Endothelial cell of umbilical vein (primary cell): ENCODE measurements around the gene CLCN5. TPM values are rescaled to one million over a fixed set of nuclear protein-coding genes. Genes with fewer than 3 reads are reported as not detected.

Experiments used
- BruUV-seq: library from RNA; stranded (reverse); fragments of 400-500 nt; replicated peaks from 2 replicates; lab custom pipeline; 2021; lab: Mats Ljungman, UMichigan
- CTCF ChIA-PET: fragments of 300-600, 350-600 bp; sonication (Branson Sonifier 250); formaldehyde crosslinking; loops from one replicate; lab custom pipeline; 2021; ENCODE audit warnings: antibody characterized with exemption, inconsistent platforms; lab: Charles Lee
- POLR2A ChIA-PET: fragments of 300-600, 350-600 bp; sonication (Branson Sonifier 250); formaldehyde crosslinking; loops from one replicate; lab custom pipeline; 2021; ENCODE audit warnings: antibody characterized with exemption, inconsistent platforms; lab: Charles Lee
- DNase-seq: peaks from one replicate; pipeline ENCODE4 v3.0.0-alpha.2; 2011; ENCODE audit warnings: low read depth, low spot score
- FAIRE-seq: peaks from 2 replicates; lab custom pipeline; 2011; peaks lifted over from hg19 to GRCh38; lab: Jason Lieb, UNC
- H2AFZ ChIP-seq: 2 replicates; pipeline ENCODE4 v1.6.0; 2012; ENCODE audit warnings: low read depth, low read length, control low read depth, inconsistent platforms
- H3K27ac ChIP-seq: 2 replicates; pipeline ENCODE4 v1.5.1; 2011; ENCODE audit warnings: low read depth, mild to moderate bottlenecking, control low read depth, low read length, moderate library complexity; ENCODE audit not compliant: insufficient read depth
- H3K27me3 ChIP-seq, 2 experiments: 2 replicates each; pipeline versions ENCODE4 v1.6.0 to v1.6.1; 2011; ENCODE audit warnings: low read length in 2 of 2, mixed read lengths in 1 of 2; ENCODE audit not compliant: control insufficient read depth in 2 of 2, insufficient read depth in 2 of 2
- H3K36me3 ChIP-seq, 2 experiments: 2 replicates in 1 of 2; 3 replicates in 1 of 2; pipeline ENCODE4 v1.5.1; 2011; ENCODE audit warnings: low read length in 2 of 2, mild to moderate bottlenecking in 1 of 2, moderate library complexity in 1 of 2; ENCODE audit not compliant: control insufficient read depth in 2 of 2, insufficient read depth in 2 of 2; ENCODE audit errors: extremely low read depth in 1 of 2
- H3K4me1 ChIP-seq: 3 replicates; pipeline ENCODE4 v1.5.1; 2011; ENCODE audit warnings: mild to moderate bottlenecking, low read length; ENCODE audit not compliant: control insufficient read depth, insufficient read depth; ENCODE audit errors: extremely low read depth
- H3K4me2 ChIP-seq: 2 replicates; pipeline ENCODE4 v1.6.1; 2011; ENCODE audit warnings: low read length, control low read depth, mixed read lengths; ENCODE audit not compliant: insufficient read depth
- H3K4me3 ChIP-seq, 3 experiments: fragments of 200-600 bp in 1 of 3; sonication (generic), shearing (Covaris generic) in 1 of 3; replicated peaks in 1 of 3; 2 replicates each; pipeline ENCODE4 v1.5.1; 2011 to 2016; ENCODE audit warnings: control low read depth in 3 of 3, low read length in 3 of 3, mild to moderate bottlenecking in 2 of 3, inconsistent platforms in 1 of 3, low read depth in 1 of 3, moderate library complexity in 1 of 3; ENCODE audit not compliant: insufficient read depth in 1 of 3
- H3K79me2 ChIP-seq: 2 replicates; pipeline ENCODE4 v1.6.0; 2012; ENCODE audit warnings: low read length, inconsistent platforms; ENCODE audit not compliant: control insufficient read depth, insufficient read depth
- H3K9ac ChIP-seq: replicated peaks from 2 replicates; pipeline ENCODE3; 2011; ENCODE audit warnings: low read length, control low read depth; ENCODE audit not compliant: insufficient read depth; ENCODE audit errors: extremely low read depth
- H3K9me1 ChIP-seq: replicated peaks from 3 replicates; pipeline ENCODE4 v1.6.0; 2011; ENCODE audit warnings: mild to moderate bottlenecking, low read length; ENCODE audit not compliant: control insufficient read depth, insufficient read depth; ENCODE audit errors: extremely low read depth
- H3K9me3 ChIP-seq: replicated peaks from 2 replicates; pipeline ENCODE4 v1.5.1; 2012; ENCODE audit warnings: low read length, inconsistent platforms; ENCODE audit not compliant: control insufficient read depth, insufficient read depth
- H4K20me1 ChIP-seq: replicated peaks from 2 replicates; pipeline ENCODE3; 2011; ENCODE audit warnings: mild to moderate bottlenecking, low read length; ENCODE audit not compliant: control insufficient read depth, insufficient read depth; ENCODE audit errors: extremely low read depth
- CTCF ChIP-seq, 2 donors: IDR thresholded peaks; 1 replicate in 1 of 2; 2 replicates in 1 of 2; pipeline ENCODE4 v1.5.1; 2011; ENCODE audit warnings: low read length in 2 of 2, mild to moderate bottlenecking in 2 of 2, moderate library complexity in 2 of 2, control low read depth in 1 of 2, inconsistent platforms in 1 of 2, low read depth in 1 of 2; ENCODE audit not compliant: insufficient read depth in 1 of 2; ENCODE audit errors: extremely low read depth in 1 of 2
- EZH2 ChIP-seq: IDR thresholded peaks from 2 replicates; pipeline ENCODE4 v1.6.1; 2012; ENCODE audit warnings: borderline replicate concordance, low read depth, mild to moderate bottlenecking, moderate library complexity, low read length, inconsistent platforms; ENCODE audit not compliant: severe bottlenecking
- FOS ChIP-seq: IDR thresholded peaks from 2 replicates; pipeline ENCODE4 v1.6.1; 2011; ENCODE audit warnings: mild to moderate bottlenecking, low read length, moderate library complexity, borderline replicate concordance; ENCODE audit not compliant: insufficient read depth
- JUN ChIP-seq: IDR thresholded peaks from 2 replicates; pipeline ENCODE4 v1.6.1; 2011; ENCODE audit warnings: borderline replicate concordance, low read depth; ENCODE audit not compliant: insufficient read length, insufficient read depth
- MAX ChIP-seq: IDR thresholded peaks from 2 replicates; pipeline ENCODE4 v1.6.1; 2011; ENCODE audit not compliant: insufficient read depth, insufficient read length
- MYC ChIP-seq: IDR thresholded peaks from one replicate; pipeline ENCODE4 v1.6.1; 2011; ENCODE audit warnings: mild to moderate bottlenecking, low read depth, low read length
- POLR2A ChIP-seq: IDR thresholded peaks from 2 replicates; pipeline ENCODE4 v1.6.1; 2012; ENCODE audit warnings: low read depth, mild to moderate bottlenecking, control low read depth, low read length
- dilution Hi-C: fragments of 300-500 bp; cut with MboI; formaldehyde crosslinking; loops from one replicate; pipeline ENCODE4 v1.15.0; 2019; ENCODE audit warnings: low sequenced_read_pairs; ENCODE audit not compliant: extremely low pct_ligation_motif_present
- intact Hi-C: fragments of 100-400 bp; cut with micrococcal nuclease; formaldehyde crosslinking; loops from one replicate; pipeline ENCODE4 v1.10.0; 2022
- polyA plus RNA-seq, 4 experiments: library from polyadenylated mRNA; depleted of rRNA in 3 of 4; stranded (reverse) in 3 of 4; unstranded in 1 of 4; fragments of >200 nt; gene quantifications; 2 replicates each; pipeline versions ENCODE4 v1.2.1 to v1.2.3, GENCODE V29; 2011 to 2012; ENCODE audit warnings: missing spikeins in 1 of 4
- total RNA-seq: library from RNA; stranded (reverse); gene quantifications from 2 replicates; pipeline ENCODE4 v1.2.3, GENCODE V29; 2021

CLCN5 gene
- total and polyA plus RNA-seq, 2 donors (not counting 3 experiments of a cell fraction or from before 2014, with no cell fraction given): 3.1 to 12.9 TPM

- no peaks in the 10 kb centered on the region for H3K27me3 ChIP-seq
- H3K4me1 ChIP-seq: no peaks in the 10 kb centered on the region
- H3K36me3 ChIP-seq: no peaks in the 10 kb centered on the region
- FAIRE-seq (no peak), DNase-seq (no peak)
- H3K4me3 ChIP-seq: no peak overlapping the region
- H2AFZ ChIP-seq: no peak overlapping the region
- ChIA-PET CTCF (no interaction called here), POLR2A (no interaction called here)
- TF ChIP-seq JUN (no peak), EZH2 (no peak), MYC (no peak), FOS (no peak), MAX (no peak), CTCF (IDR thresholded peaks at IDR 0.05; ENCODE audit: extremely low read depth in 1 of 2, insufficient read depth in 1 of 2, low read depth in 1 of 2, low read length in 2 of 2) (no peak), POLR2A (no peak)
- no peaks in the 10 kb centered on the region for H4K20me1 ChIP-seq
- H3K9ac ChIP-seq: no peak overlapping the region
- H3K79me2 ChIP-seq: no peaks in the 10 kb centered on the region
- no peaks in the 10 kb centered on the region for H3K9me3 ChIP-seq
- no peaks in the 10 kb centered on the region for H3K9me1 ChIP-seq
- H3K27ac ChIP-seq: no peak overlapping the region
- intact Hi-C loops: no loop called here
- no TSS peak for BruUV-seq
- no peak overlapping the region for H3K4me2 ChIP-seq
- dilution Hi-C loops: no loop called here
Observed at GRCh38 chrX:50071494-50071893, 149.1 kb downstream of the CLCN5 start.
